ENCODE data around the gene CXCR5.
A peak's percentile ranks its signal among the peaks of the same experiment; 100 is the strongest.

The CXCR5 gene

GRCh38 chr11:118899296-118899688, 15.6 kb downstream of the CXCR5 start:
- DNase-seq (ENCODE audit: low spot score) = no peak

DNA sequence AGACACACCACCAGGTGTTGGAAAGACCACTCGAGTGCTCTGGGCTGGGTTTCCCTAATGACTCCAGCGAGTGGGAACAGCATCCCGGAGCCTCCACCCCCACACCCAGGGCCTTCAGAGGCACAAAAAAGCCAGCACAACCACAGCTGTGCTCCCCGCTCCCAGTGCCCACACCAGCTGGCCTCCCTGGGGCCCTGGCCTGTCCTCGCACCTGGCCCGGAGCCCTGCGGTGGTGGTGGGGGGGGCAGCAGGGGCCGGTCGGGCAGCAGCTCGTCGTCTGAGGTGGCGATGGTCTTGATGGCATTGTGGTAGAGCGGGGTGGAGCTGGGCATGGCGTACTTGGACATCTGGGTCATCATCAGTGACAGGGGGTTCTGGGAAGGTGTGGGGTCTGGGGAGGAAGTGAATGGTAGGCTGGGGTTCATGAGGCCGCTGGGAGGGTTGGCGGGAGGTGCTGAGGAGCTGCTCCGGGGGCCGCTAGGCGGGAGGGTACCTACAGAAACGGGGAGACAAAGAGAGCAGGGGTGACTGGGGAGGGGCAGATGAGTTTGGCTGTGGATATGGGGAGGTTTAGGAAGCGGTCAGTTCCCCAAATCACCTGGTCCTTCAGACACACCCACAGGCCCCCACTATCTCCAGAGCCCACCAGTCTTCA, 16.1 kb downstream of the CXCR5 start:
- DNase-seq (ENCODE audit: low spot score) = no peak

GRCh38 chr11:118900535-118901384, 17.1 kb downstream of the CXCR5 start:
- no peak for DNase-seq (ENCODE audit: low spot score)

GRCh38 chr11:118901494-118902335, 18.0 kb downstream of the CXCR5 start:
- DNase-seq (ENCODE audit: low spot score) = no peak

- DNase-seq (ENCODE audit: low spot score) = no peak
Measured at GRCh38 chr11:118902336-118903203, 18.9 kb downstream of the CXCR5 start.

DNA sequence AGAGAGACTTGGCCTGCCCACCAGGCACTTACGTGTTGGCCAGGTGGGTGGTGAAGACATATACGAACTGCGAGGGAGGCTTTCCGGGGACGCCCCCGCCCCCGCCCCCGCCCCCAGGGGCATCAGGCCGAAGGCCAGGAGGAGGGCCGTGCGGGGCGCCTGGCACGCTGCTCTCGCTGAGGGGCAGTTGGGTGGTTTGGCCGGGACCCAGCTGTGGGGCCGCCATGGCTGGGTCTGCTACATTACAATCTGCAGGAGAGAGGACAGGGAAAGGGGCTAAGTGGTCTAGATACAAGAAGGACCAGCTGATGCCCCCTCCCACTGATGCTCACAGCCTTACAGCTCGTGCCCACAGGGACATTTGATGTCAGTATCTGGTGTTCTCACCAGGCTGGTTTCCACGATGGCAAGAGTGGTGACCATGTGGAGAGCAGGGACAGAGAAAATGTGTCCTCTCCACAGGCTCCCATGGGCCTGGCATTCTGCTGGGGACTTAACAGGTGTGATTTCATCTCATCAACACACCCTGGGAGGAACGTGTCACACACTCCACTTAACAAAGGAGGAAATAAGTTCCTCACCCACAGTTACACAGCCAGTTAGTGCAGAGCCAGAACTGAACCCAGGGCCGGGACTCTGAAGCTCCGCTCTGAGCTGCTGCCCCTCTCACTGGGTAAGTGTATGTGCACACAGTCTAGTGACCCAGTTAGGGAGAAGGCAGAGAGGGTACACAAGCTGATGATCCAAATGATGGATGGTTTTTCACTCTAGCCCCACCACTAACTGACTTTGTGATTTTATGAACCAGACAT, 19.7 kb downstream of the CXCR5 start:
- DNase-seq (ENCODE audit: low spot score) = no peak

DNA sequence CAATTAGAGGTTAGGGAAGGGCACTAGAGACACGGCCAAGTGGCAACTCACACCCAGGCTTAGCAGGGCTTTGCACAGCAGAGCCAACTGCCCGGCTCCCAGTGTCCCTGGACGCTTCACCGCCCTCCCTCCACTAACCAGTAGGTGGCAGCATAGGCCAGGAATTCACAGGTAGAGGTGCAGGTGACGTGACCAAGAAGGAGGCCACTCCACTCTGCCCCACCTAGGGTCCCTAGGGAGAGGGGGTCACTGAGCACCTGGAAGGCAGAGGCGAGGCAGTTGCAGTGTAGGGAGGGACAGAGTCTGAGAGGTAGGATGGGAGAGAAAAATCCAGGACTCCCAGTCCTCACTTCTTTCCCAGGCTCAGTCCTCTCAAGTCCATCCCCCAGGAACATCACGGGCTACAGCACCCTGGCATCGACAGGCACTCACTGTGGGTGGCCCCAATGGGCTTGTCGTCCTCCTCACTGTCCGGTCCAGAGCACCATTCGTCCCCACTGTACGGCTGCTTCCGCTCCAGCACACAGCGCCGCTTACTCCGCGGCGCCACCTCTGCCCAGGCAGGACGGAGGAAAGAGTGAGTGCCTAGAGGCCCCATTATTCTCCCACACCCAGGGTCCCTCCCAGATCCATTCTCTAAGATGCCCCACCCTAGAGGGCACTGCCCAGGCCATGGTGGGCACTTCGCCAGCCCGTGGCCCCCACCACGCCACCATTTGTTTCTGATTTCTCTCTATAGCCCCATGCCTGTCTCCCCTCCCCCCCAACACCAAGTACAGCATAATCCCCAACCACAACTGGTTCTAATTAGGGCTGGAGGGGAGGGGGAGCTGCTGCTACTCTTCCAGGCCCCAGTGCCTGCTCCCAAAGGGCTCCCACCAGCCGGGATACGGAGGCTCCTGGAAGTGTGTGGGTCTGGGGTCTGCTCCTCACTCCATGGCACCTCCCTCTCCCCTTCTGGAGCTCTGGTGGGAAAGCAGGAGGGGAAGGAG, 23.7 kb downstream of the CXCR5 start:
- peak; percentile 84 for DNase-seq (ENCODE audit: low spot score)

DNA sequence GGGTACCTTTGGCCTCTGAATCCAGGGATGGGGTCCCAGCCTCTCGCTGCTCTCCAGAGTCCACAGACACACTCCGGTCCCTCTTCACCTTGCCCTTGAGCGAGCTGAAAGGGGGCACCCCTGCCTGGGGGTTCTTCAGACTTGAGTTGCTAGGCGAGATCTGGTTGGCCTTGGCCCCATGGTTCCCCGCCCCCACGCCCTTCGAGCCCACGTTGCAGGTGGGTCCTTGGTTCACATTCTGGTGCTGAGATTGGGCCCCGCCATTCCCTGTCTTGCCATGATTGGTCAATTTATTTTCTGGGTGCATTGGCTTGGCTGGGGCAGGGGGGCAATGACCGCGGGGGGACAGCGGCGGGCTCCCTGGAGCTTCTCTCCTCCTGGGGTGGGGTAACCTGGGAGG, 24.6 kb downstream of the CXCR5 start:
- no peak for DNase-seq (ENCODE audit: low spot score)

GRCh38 chr11:118908901-118909618, 25.4 kb downstream of the CXCR5 start:
- peak; percentile 90 for DNase-seq (ENCODE audit: low spot score)

DNA sequence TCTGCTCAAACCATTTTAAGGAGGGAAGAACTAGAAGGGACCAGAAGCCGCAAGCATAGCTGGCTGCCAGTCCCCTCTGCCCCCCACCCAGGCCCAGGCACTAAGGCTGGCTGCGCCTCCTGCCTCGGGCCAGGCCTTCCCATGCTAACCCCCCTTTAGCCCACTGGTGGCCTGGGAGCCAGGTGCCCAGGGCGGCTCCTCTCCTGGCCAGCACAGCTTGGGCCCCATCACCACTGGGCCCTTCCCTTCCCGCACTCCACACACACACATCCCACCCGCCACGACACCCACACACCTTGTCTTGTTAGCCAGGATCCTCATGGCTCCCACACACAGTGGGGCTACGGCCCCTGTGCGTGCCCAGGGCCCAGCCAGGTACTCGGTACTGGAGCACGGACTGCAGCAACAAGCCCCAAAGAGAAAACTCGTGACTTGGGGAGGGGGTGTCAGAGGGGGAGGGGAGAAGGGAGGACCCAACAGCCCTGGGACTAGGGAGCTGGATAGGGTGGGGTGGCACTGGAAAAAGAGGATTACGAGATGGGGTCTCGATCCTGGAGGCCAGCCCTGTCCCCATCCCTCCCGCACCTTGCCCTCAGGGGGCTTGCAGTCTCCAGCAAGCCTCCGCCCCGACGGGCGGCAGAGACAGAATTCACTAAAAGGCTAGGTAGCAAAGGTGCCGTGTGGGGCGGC, 26.1 kb downstream of the CXCR5 start:
- DNase-seq (ENCODE audit: low spot score) = no peak

DNA sequence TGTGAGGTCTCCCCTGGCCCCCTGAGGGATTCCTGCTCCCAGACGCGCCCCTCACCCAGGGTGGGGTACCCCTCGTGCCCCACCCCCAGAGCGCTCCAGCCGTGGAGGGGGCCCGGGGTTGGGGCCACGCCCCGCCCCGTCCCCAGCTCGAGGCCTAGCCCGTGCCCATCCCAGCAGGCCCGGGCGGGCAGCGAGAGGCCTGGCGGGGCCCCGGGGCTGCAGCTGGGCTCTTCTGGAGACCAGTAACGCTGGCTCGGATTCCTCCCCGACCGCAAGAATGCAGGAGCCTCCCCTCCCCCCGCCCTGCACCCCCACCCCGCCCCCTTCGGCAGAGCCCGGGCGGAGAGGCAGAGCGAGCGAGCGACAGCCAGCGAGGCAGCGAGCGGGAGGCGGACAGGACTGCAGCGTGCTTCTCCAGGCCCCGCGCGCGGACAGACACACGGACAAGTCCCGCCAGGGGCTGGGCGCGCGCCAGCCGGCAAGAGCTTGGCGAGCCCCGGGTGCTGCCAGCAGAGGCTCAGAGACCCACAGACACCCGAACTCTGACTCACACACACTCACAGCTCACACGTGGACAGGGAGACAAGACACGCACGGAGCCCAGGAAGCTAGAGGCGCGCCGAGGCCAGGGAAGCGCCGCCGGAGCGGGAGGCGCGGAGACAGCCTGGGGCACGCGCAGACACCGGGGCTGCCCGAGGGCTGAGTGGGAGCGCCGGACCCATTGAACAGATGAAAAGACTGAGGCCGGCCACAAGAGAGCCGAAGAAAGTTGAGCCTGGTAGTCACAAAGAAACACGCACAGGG, 26.8 kb downstream of the CXCR5 start:
- DNase-seq (ENCODE audit: low spot score) = peak; percentile 93

GRCh38 chr11:118911113-118911879, 27.6 kb downstream of the CXCR5 start:
- no peak for DNase-seq (ENCODE audit: low spot score)

- DNase-seq (ENCODE audit: low spot score) = peak; percentile 89
Measured at GRCh38 chr11:118911880-118912741, 28.4 kb downstream of the CXCR5 start.

- DNase-seq (ENCODE audit: low spot score) = no peak
Measured at GRCh38 chr11:118912742-118913410, 29.2 kb downstream of the CXCR5 start.

Measured in GM03348 (cell line).